H9 (cell line): ENCODE measurements around the gene NKAIN2. TPM values are rescaled to one million over a fixed set of nuclear protein-coding genes. Genes with fewer than 3 reads are reported as not detected.

ENCODE experiments used
- DNase-seq: peaks from one replicate; pipeline ENCODE4 v3.0.0-alpha.2; 2017
- H2AFZ ChIP-seq: one replicate; pipeline ENCODE4 v1.6.1; 2013; ENCODE audit warnings: mild to moderate bottlenecking, low read length, control low read depth, moderate library complexity
- H2AK5ac ChIP-seq: 2 replicates; pipeline ENCODE4 v1.6.1; 2013; ENCODE audit warnings: low read length, control low read depth, mixed read lengths; ENCODE audit not compliant: insufficient read length
- H2BK120ac ChIP-seq: one replicate; pipeline ENCODE4 v1.6.1; 2013; ENCODE audit warnings: low read depth, mild to moderate bottlenecking, low read length, control low read depth, inconsistent platforms; ENCODE audit not compliant: poor library complexity, severe bottlenecking
- H2BK12ac ChIP-seq: 2 replicates; pipeline ENCODE4 v1.6.1; 2013; ENCODE audit warnings: low read length, control low read depth, mixed read lengths, low read depth; ENCODE audit not compliant: insufficient read length
- H2BK15ac ChIP-seq: 2 replicates; pipeline ENCODE4 v1.6.1; 2013; ENCODE audit warnings: low read depth, low read length, control low read depth
- H2BK20ac ChIP-seq: one replicate; pipeline ENCODE4 v1.6.1; 2013; ENCODE audit warnings: low read depth, mild to moderate bottlenecking, low read length, control low read depth, inconsistent platforms; ENCODE audit not compliant: poor library complexity, severe bottlenecking
- H2BK5ac ChIP-seq: 2 replicates; pipeline ENCODE4 v1.6.1; 2013; ENCODE audit warnings: low read length, control low read depth, mixed read lengths; ENCODE audit not compliant: insufficient read length
- H3K14ac ChIP-seq: 2 replicates; pipeline ENCODE4 v1.6.1; 2013; ENCODE audit warnings: low read length, control low read depth; ENCODE audit not compliant: insufficient read depth
- H3K18ac ChIP-seq: 2 replicates; pipeline ENCODE4 v1.6.1; 2013; ENCODE audit warnings: low read depth, mild to moderate bottlenecking, mixed read lengths, low read length, control low read depth; ENCODE audit not compliant: insufficient read length
- H3K23ac ChIP-seq: 2 replicates; pipeline ENCODE4 v1.6.1; 2013; ENCODE audit warnings: low read length, control low read depth, mixed read lengths, low read depth; ENCODE audit not compliant: insufficient read length
- H3K23me2 ChIP-seq: 2 replicates; pipeline ENCODE4 v1.6.1; 2013; ENCODE audit warnings: low read depth, mild to moderate bottlenecking, mixed read lengths, low read length, control low read depth; ENCODE audit not compliant: insufficient read length, poor library complexity, severe bottlenecking
- H3K27ac ChIP-seq: 2 replicates; pipeline ENCODE4 v1.5.1; 2013; ENCODE audit warnings: low read length, control low read depth, mixed read lengths, low read depth; ENCODE audit not compliant: insufficient read length
- H3K27me3 ChIP-seq: 2 replicates; pipeline ENCODE4 v1.6.1; 2013; ENCODE audit warnings: low read length, control low read depth, inconsistent platforms; ENCODE audit not compliant: insufficient read depth
- H3K4ac ChIP-seq: 2 replicates; pipeline ENCODE4 v1.6.1; 2013; ENCODE audit warnings: low read depth, mild to moderate bottlenecking, control low read depth, inconsistent platforms, low read length, moderate library complexity
- H3K4me1 ChIP-seq: 2 replicates; pipeline ENCODE4 v1.6.1; 2013; ENCODE audit warnings: low read length, control low read depth, inconsistent platforms; ENCODE audit not compliant: insufficient read depth
- H3K4me2 ChIP-seq: 2 replicates; pipeline ENCODE4 v1.6.1; 2013; ENCODE audit warnings: low read length, control low read depth, mixed read lengths; ENCODE audit not compliant: insufficient read length, insufficient read depth
- H3K56ac ChIP-seq: 2 replicates; pipeline ENCODE4 v1.6.1; 2013; ENCODE audit warnings: low read depth, mild to moderate bottlenecking, mixed read lengths, low read length, control low read depth; ENCODE audit not compliant: insufficient read length
- H3K79me1 ChIP-seq: 2 replicates; pipeline ENCODE4 v1.6.1; 2013; ENCODE audit warnings: low read depth, mild to moderate bottlenecking, moderate library complexity, low read length, control low read depth, inconsistent platforms; ENCODE audit not compliant: insufficient read depth, poor library complexity, severe bottlenecking
- H3K79me2 ChIP-seq: 2 replicates; pipeline ENCODE4 v1.6.1; 2013; ENCODE audit warnings: low read length, control low read depth, inconsistent platforms; ENCODE audit not compliant: insufficient read depth
- H3K9ac ChIP-seq: 2 replicates; pipeline ENCODE4 v1.6.1; 2013; ENCODE audit warnings: low read length, control low read depth, mixed read lengths; ENCODE audit not compliant: insufficient read length; ENCODE audit errors: extremely low read depth
- H3K9me3 ChIP-seq: one replicate; pipeline ENCODE4 v1.6.1; 2013; ENCODE audit warnings: low read depth, low read length, inconsistent platforms; ENCODE audit not compliant: control insufficient read depth
- H3T11ph ChIP-seq: one replicate; pipeline ENCODE4 v1.6.1; 2013; ENCODE audit warnings: mild to moderate bottlenecking, low read length, control low read depth, inconsistent platforms
- H4K20me1 ChIP-seq: one replicate; pipeline ENCODE4 v1.6.1; 2013; ENCODE audit not compliant: control insufficient read depth, insufficient read length, insufficient read depth
- H4K5ac ChIP-seq: 2 replicates; pipeline ENCODE4 v1.6.1; 2013; ENCODE audit warnings: low read depth, mild to moderate bottlenecking, mixed read lengths, low read length, control low read depth; ENCODE audit not compliant: insufficient read length
- H4K8ac ChIP-seq: replicated peaks from 2 replicates; pipeline ENCODE4 v1.6.1; 2013; ENCODE audit warnings: low read length, control low read depth, mixed read lengths, low read depth; ENCODE audit not compliant: insufficient read length
- H4K91ac ChIP-seq: 2 replicates; pipeline ENCODE4 v1.6.1; 2013; ENCODE audit warnings: low read depth, mild to moderate bottlenecking, moderate library complexity, mixed read lengths, low read length, control low read depth; ENCODE audit not compliant: insufficient read length
- H3K27ac Mint-ChIP-seq, 3 experiments: 2 replicates in 2 of 3; 3 replicates in 1 of 3; pipeline ENCODE4 v1.8.0; 2020 to 2021; ENCODE audit warnings: mixed read lengths in 3 of 3, mild to moderate bottlenecking in 1 of 3, moderate library complexity in 1 of 3
- H3K27me3 Mint-ChIP-seq: 2 replicates; pipeline ENCODE4 v1.8.0; 2021; ENCODE audit warnings: low read depth, mild to moderate bottlenecking, moderate library complexity, mixed read lengths
- H3K36me3 Mint-ChIP-seq, 3 experiments: 2 replicates in 2 of 3; 3 replicates in 1 of 3; pipeline ENCODE4 v1.8.0; 2020 to 2021; ENCODE audit warnings: low read depth in 3 of 3, mixed read lengths in 3 of 3; ENCODE audit not compliant: insufficient read depth in 1 of 3
- H3K4me1 Mint-ChIP-seq, 2 experiments: 2 replicates each; pipeline ENCODE4 v1.8.0; 2020; ENCODE audit warnings: mixed read lengths in 2 of 2
- H3K4me3 Mint-ChIP-seq, 2 experiments: 2 replicates in 1 of 2; 3 replicates in 1 of 2; pipeline ENCODE4 v1.8.0; 2020 to 2021; ENCODE audit warnings: mild to moderate bottlenecking in 2 of 2, mixed read lengths in 2 of 2, moderate library complexity in 1 of 2
- H3K9me3 Mint-ChIP-seq, 2 experiments: 2 replicates in 1 of 2; 3 replicates in 1 of 2; pipeline ENCODE4 v1.8.0; 2020; ENCODE audit warnings: mild to moderate bottlenecking in 2 of 2, mixed read lengths in 2 of 2, moderate library complexity in 1 of 2
- WGBS: extraction: QIAGEN DNeasy Blood & Tissue Kit; methylation state at CpG from one replicate; pipeline ENCODE4 v1.1.7; 2013; ENCODE audit warnings: missing lambda C conversion rate, low lambda C conversion rate, mixed read lengths; ENCODE audit not compliant: insufficient read length; ENCODE audit errors: extremely low coverage; 5-methylcytosine and 5-hydroxymethylcytosine counted together
- total RNA-seq: library from RNA; stranded (reverse); gene quantifications from 2 replicates; pipeline ENCODE4 v1.2.1, GENCODE V29; 2021
- TF ChIP-seq, protein P1 (sequence below): fragments of 200-600 bp; sonication (generic); conservative IDR thresholded peaks from 3 replicates; pipeline ENCODE4 v1.8.0; 2021; ENCODE audit warnings: antibody characterized with exemption, mild to moderate bottlenecking

Gene NKAIN2
- total RNA-seq, 1 experiment from 2014 or later = 0.17 TPM

DNA sequence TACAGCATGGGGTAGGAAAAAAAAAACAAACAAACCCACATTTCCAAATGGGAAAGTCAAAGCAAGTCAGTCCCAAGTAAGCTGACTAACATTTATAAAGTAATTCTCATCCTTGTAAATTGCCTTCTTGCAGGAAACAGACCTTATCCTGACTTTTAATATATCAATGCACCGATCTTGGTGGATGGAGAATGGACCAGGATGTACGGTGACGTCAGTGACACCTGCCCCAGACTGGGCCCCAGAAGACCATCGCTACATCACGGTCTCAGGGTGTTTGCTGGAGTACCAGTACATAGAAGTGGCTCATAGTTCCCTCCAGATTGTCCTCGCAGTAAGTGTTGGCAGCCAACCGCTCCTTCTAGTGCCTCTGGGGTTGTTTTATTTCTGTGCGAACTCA, 854.4 kb downstream of the NKAIN2 start:
- H2AFZ ChIP-seq = no peak overlapping the region

More for the DNA sequence above, 854.4 kb downstream of the NKAIN2 start:
- no peak overlapping the region for H3K23ac ChIP-seq
- TF ChIP-seq, protein P1, sequence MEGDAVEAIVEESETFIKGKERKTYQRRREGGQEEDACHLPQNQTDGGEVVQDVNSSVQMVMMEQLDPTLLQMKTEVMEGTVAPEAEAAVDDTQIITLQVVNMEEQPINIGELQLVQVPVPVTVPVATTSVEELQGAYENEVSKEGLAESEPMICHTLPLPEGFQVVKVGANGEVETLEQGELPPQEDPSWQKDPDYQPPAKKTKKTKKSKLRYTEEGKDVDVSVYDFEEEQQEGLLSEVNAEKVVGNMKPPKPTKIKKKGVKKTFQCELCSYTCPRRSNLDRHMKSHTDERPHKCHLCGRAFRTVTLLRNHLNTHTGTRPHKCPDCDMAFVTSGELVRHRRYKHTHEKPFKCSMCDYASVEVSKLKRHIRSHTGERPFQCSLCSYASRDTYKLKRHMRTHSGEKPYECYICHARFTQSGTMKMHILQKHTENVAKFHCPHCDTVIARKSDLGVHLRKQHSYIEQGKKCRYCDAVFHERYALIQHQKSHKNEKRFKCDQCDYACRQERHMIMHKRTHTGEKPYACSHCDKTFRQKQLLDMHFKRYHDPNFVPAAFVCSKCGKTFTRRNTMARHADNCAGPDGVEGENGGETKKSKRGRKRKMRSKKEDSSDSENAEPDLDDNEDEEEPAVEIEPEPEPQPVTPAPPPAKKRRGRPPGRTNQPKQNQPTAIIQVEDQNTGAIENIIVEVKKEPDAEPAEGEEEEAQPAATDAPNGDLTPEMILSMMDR = no peak
- H2BK12ac ChIP-seq = no peak overlapping the region
- no peak for DNase-seq
- no peak overlapping the region for H2BK15ac ChIP-seq
- no CpG with 5 or more reads among the region's 8 CpGs for WGBS
- no peak overlapping the region for H3T11ph ChIP-seq
- H4K8ac ChIP-seq = no peak overlapping the region
- H2BK20ac ChIP-seq = no peak overlapping the region
- H3K79me1 ChIP-seq = no peaks in the 10 kb centered on the region
- no peaks in the 10 kb centered on the region for H3K79me2 ChIP-seq
- Mint-ChIP-seq H3K27me3 (no peaks in the 10 kb centered on the region), H3K4me3 (no peak overlapping the region), H3K4me1 (peaks cover 8% of the 10 kb centered on the region in 2 experiments), H3K9me3 (peaks cover 1 to 3% of the 10 kb centered on the region in 2 experiments; a peak in 1 of 5 replicates), H3K36me3 (peaks cover 3 to 6% (median 3%) of the 10 kb centered on the region in 3 experiments; a peak in 3 of 7 replicates), H3K27ac (peak overlapping the region in 1 of 3 experiments; percentile 15; a peak in 1 of 7 replicates)
- H3K27me3 ChIP-seq = no peaks in the 10 kb centered on the region
- no peaks in the 10 kb centered on the region for H3K9me3 ChIP-seq
- H4K5ac ChIP-seq = no peak overlapping the region
- H3K4me2 ChIP-seq = no peak overlapping the region
- no peak overlapping the region for H3K18ac ChIP-seq
- H2BK5ac ChIP-seq = no peak overlapping the region
- no peak overlapping the region for H3K14ac ChIP-seq
- peaks cover 7% of the 10 kb centered on the region; the same call in 1 of the 2 replicates for H3K4me1 ChIP-seq
- H3K4ac ChIP-seq = no peak overlapping the region
- H2BK120ac ChIP-seq = no peak overlapping the region
- H4K20me1 ChIP-seq = no peaks in the 10 kb centered on the region
- H3K56ac ChIP-seq = no peak overlapping the region
- H2AK5ac ChIP-seq = no peak overlapping the region
- no peak overlapping the region for H3K27ac ChIP-seq
- H3K23me2 ChIP-seq = no peaks in the 10 kb centered on the region
- no peak overlapping the region for H4K91ac ChIP-seq
- H3K9ac ChIP-seq = no peak overlapping the region
